K562 (cell line): ENCODE data around the gene GSTM1. TPM values are rescaled to one million over a fixed set of nuclear protein-coding genes. Genes with fewer than 3 reads are reported as not detected.

Source experiments
- BRD4 ChIP-seq: fragments of 200-600 bp; sonication (generic); IDR thresholded peaks from 2 replicates; pipeline ENCODE4 v1.6.1; 2017; ENCODE audit warnings: inconsistent platforms
- CBFB ChIP-seq: sonication (generic); formaldehyde crosslinking; IDR thresholded peaks from 2 replicates; pipeline ENCODE4 v1.4.0; 2020; ENCODE audit warnings: mild to moderate bottlenecking, missing genetic modification reagents
- CEBPB ChIP-seq: fragments of 450-650 bp; IDR thresholded peaks from 2 replicates; pipeline ENCODE4 v1.6.1; 2016; ENCODE audit warnings: missing genetic modification characterization, missing compliant biosample characterization
- ELF1 ChIP-seq: fragments of 200-800 bp; sonication (Bioruptor generic); IDR thresholded peaks from 2 replicates; pipeline ENCODE4 v1.6.1; 2016; ENCODE audit warnings: missing genetic modification characterization, missing compliant biosample characterization
- ESRRA ChIP-seq: fragments of 450-650 bp; IDR thresholded peaks from 2 replicates; pipeline ENCODE4 v1.6.1; 2014; ENCODE audit warnings: low read depth, mild to moderate bottlenecking, moderate library complexity, borderline replicate concordance
- EZH2 ChIP-seq: IDR thresholded peaks from 2 replicates; pipeline ENCODE4 v1.6.1; 2012; ENCODE audit warnings: low read depth, mild to moderate bottlenecking, inconsistent platforms, low read length, borderline replicate concordance
- GATA2 ChIP-seq: sonication (generic); formaldehyde crosslinking; IDR thresholded peaks from 2 replicates; pipeline ENCODE4 v1.4.0; 2020; ENCODE audit warnings: mild to moderate bottlenecking, missing genetic modification reagents
- HDAC6 ChIP-seq: IDR thresholded peaks from 2 replicates; pipeline ENCODE4 v1.6.1; 2012; ENCODE audit warnings: low read depth, mild to moderate bottlenecking, control low read depth, inconsistent platforms, low read length, moderate library complexity
- MAFF ChIP-seq: IDR thresholded peaks from 2 replicates; pipeline ENCODE4 v1.6.1; 2012; ENCODE audit warnings: low read length, improper control_type of control experiment
- MCM3 ChIP-seq: fragments of 450-650 bp; IDR thresholded peaks from 2 replicates; pipeline ENCODE4 v1.6.1; 2016
- NBN ChIP-seq: fragments of 450-650 bp; IDR thresholded peaks from 2 replicates; pipeline ENCODE4 v1.6.1; 2016; ENCODE audit warnings: low read depth, mild to moderate bottlenecking
- NCOA6 ChIP-seq: fragments of 450-650 bp; IDR thresholded peaks from 2 replicates; pipeline ENCODE4 v1.6.1; 2017; ENCODE audit warnings: mild to moderate bottlenecking
- NFRKB ChIP-seq: fragments of 450-650 bp; IDR thresholded peaks from 2 replicates; pipeline ENCODE4 v1.6.1; 2016; ENCODE audit warnings: low read depth
- PML ChIP-seq: IDR thresholded peaks from 2 replicates; pipeline ENCODE4 v1.6.1; 2012; ENCODE audit warnings: low read length, inconsistent platforms
- POLR2H ChIP-seq: IDR thresholded peaks from 2 replicates; pipeline ENCODE4 v1.6.1; 2016; ENCODE audit warnings: missing genetic modification characterization, low read depth, mild to moderate bottlenecking, control low read depth, missing compliant biosample characterization, moderate library complexity
- SAFB2 ChIP-seq: fragments of 200-400 bp; formaldehyde crosslinking; IDR thresholded peaks from 2 replicates; pipeline ENCODE4 v1.6.1; 2018; ENCODE audit warnings: borderline replicate concordance, low read length, low read depth, moderate library complexity; ENCODE audit not compliant: severe bottlenecking
- SREBF2 ChIP-seq: sonication (generic); formaldehyde crosslinking; IDR thresholded peaks from 2 replicates; pipeline ENCODE4 v1.4.0; 2020; ENCODE audit warnings: mild to moderate bottlenecking, missing genetic modification reagents
- TARDBP ChIP-seq: fragments of 450-650 bp; IDR thresholded peaks from 2 replicates; pipeline ENCODE4 v1.6.1; 2016
- THRAP3 ChIP-seq: fragments of 450-650 bp; IDR thresholded peaks from 2 replicates; pipeline ENCODE4 v1.6.1; 2016; ENCODE audit warnings: mild to moderate bottlenecking, inconsistent platforms, borderline replicate concordance
- ZBED1 ChIP-seq: IDR thresholded peaks from 2 replicates; pipeline ENCODE4 v1.6.1; 2014
- ZC3H11A ChIP-seq: IDR thresholded peaks from 2 replicates; pipeline ENCODE4 v1.6.1; 2012; ENCODE audit warnings: low read depth, low read length, improper control_type of control experiment
- ZFP1 ChIP-seq: fragments of 450-650 bp; formaldehyde crosslinking; IDR thresholded peaks from 2 replicates; pipeline ENCODE4 v1.4.0; 2020; ENCODE audit warnings: mild to moderate bottlenecking, mixed read lengths
- ZFPM2 ChIP-seq: fragments of 250-450 bp; sonication (Bioruptor Pico); IDR thresholded peaks from 2 replicates; pipeline ENCODE4 v1.5.1; 2022; ENCODE audit warnings: mild to moderate bottlenecking
- ZNF134 ChIP-seq: fragments of 250-450 bp; sonication (Bioruptor Pico); conservative IDR thresholded peaks from 2 replicates; pipeline ENCODE4 v1.4.0; 2020
- ZNF444 ChIP-seq: fragments of 250-450 bp; sonication (Bioruptor Pico); IDR thresholded peaks from 2 replicates; pipeline ENCODE4 v1.4.0; 2020; ENCODE audit warnings: mild to moderate bottlenecking, moderate library complexity
- ZNF586 ChIP-seq: fragments of 450-650 bp; formaldehyde crosslinking; conservative IDR thresholded peaks from 2 replicates; pipeline ENCODE4 v1.4.0; 2020; ENCODE audit warnings: mild to moderate bottlenecking, moderate library complexity
- polyA plus RNA-seq, 8 experiments: library from polyadenylated mRNA; depleted of rRNA in 4 of 8; stranded (reverse) in 5 of 8; unstranded in 3 of 8; fragments of >200 nt; fragmentation: Nextera tagmentation in 2 of 8; fragmentation: Illumina TruSeq in 1 of 8; extraction: Ambion mirVana in 2 of 8; extraction: Trizol in 1 of 8; gene quantifications; 2 replicates each; pipeline versions ENCODE4 v1.2.1 to v1.2.3, GENCODE V29; 2011 to 2014; ENCODE audit warnings: inconsistent platforms in 1 of 8, missing spikeins in 1 of 8
- total RNA-seq, 7 experiments: library from RNA; depleted of rRNA in 6 of 7; stranded (reverse); fragments of >200 nt in 6 of 7; fragmentation: Illumina TruSeq in 2 of 7; extraction: Trizol in 2 of 7; gene quantifications; 2 replicates each; pipeline versions ENCODE4 v1.2.1 to v1.2.3, GENCODE V29; 2011 to 2021; ENCODE audit warnings: low replicate concordance in 1 of 7
- TF ChIP-seq, protein P1 (sequence below): fragments of 250-450 bp; sonication (Bioruptor Pico); IDR thresholded peaks from 2 replicates; pipeline ENCODE4 v1.8.0; 2022; ENCODE audit warnings: moderate library complexity, mild to moderate bottlenecking, inconsistent platforms
- TF ChIP-seq, protein P2 (sequence below): fragments of 450-650 bp; IDR thresholded peaks from 2 replicates; pipeline ENCODE4 v1.6.1; 2016; ENCODE audit warnings: antibody characterized with exemption
- TF ChIP-seq, protein P3 (sequence below): fragments of 250-450 bp; sonication (Bioruptor Pico); IDR thresholded peaks from 2 replicates; pipeline ENCODE4 v1.5.1; 2021; ENCODE audit warnings: mild to moderate bottlenecking
- TF ChIP-seq, protein P4 (sequence below): fragments of 450-650 bp; IDR thresholded peaks from 2 replicates; pipeline ENCODE4 v1.6.1; 2016; ENCODE audit warnings: low read depth, mild to moderate bottlenecking, moderate library complexity

The GSTM1 gene
- total and polyA plus RNA-seq, 9 of the 15 experiments (the other 6 are each of a cell fraction or from before 2014, with no cell fraction given): not detected

DNA sequence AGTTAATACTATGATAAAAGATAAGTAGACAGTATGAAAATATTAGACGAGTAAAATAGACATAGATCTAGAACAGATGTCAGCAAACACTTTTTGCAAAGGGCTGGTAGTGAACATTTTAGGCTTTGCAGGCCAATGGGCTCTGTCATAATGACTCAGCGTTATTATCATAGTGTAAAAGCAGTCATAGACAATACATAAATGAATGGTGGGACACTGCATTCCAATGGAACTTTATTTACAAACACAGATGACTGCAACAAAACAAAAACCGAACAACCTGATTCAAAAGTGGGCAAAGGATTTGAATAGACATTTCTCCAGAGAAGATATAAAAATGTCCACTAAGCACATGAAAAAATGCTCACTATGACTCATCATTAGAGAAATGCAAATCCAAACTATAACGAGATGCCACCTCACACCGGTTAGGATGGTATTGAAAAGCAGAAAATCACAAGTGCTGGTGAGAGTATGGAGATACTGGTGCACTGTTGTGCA lies 31.8 kb downstream of the GSTM1 start (continued):
- TF ChIP-seq ZC3H11A: no peak
- no peak for TF ChIP-seq HDAC6
- no peak for TF ChIP-seq NBN
- 0 out of 2 replicates have a peak, but pooled peaks have one; percentile 49 for TF ChIP-seq ZFP1 (CRISPR knock-in tag)
- TF ChIP-seq, protein P1, sequence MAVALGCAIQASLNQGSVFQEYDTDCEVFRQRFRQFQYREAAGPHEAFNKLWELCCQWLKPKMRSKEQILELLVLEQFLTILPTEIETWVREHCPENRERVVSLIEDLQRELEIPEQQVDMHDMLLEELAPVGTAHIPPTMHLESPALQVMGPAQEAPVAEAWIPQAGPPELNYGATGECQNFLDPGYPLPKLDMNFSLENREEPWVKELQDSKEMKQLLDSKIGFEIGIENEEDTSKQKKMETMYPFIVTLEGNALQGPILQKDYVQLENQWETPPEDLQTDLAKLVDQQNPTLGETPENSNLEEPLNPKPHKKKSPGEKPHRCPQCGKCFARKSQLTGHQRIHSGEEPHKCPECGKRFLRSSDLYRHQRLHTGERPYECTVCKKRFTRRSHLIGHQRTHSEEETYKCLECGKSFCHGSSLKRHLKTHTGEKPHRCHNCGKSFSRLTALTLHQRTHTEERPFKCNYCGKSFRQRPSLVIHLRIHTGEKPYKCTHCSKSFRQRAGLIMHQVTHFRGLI (CRISPR knock-in tag): no peak
- no peak for TF ChIP-seq NCOA6
- TF ChIP-seq, protein P2, sequence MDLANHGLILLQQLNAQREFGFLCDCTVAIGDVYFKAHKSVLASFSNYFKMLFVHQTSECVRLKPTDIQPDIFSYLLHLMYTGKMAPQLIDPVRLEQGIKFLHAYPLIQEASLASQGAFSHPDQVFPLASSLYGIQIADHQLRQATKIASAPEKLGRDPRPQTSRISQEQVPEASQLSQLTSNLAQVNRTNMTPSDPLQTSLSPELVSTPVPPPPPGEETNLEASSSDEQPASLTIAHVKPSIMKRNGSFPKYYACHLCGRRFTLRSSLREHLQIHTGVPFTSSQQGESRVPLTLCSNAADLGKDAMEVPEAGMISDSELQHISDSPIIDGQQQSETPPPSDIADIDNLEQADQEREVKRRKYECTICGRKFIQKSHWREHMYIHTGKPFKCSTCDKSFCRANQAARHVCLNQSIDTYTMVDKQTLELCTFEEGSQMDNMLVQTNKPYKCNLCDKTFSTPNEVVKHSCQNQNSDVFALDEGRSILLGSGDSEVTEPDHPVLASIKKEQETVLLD: no peak
- no peak for TF ChIP-seq PML
- TF ChIP-seq SREBF2 (CRISPR knock-in tag): no peak
- no peak for TF ChIP-seq CBFB
- no peak for TF ChIP-seq ELF1 (tag)
- no peak for TF ChIP-seq ZNF586 (CRISPR knock-in tag)
- no peak for TF ChIP-seq SAFB2
- TF ChIP-seq, protein P3, sequence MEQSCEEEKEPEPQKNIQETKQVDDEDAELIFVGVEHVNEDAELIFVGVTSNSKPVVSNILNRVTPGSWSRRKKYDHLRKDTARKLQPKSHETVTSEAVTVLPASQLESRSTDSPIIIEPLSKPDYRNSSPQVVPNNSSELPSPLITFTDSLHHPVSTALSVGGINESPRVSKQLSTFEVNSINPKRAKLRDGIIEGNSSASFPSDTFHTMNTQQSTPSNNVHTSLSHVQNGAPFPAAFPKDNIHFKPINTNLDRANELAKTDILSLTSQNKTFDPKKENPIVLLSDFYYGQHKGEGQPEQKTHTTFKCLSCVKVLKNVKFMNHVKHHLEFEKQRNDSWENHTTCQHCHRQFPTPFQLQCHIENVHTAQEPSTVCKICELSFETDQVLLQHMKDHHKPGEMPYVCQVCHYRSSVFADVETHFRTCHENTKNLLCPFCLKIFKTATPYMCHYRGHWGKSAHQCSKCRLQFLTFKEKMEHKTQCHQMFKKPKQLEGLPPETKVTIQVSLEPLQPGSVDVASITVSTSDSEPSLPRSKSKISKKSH: no peak
- no peak for TF ChIP-seq GATA2 (CRISPR knock-in tag)
- TF ChIP-seq TARDBP: no peak
- no peak for TF ChIP-seq ZBED1
- no peak for TF ChIP-seq THRAP3
- TF ChIP-seq ZNF444 (CRISPR knock-in tag): no peak
- no peak for TF ChIP-seq ZNF134 (CRISPR knock-in tag)
- TF ChIP-seq NFRKB: no peak; the same call in 1 of the 2 replicates
- TF ChIP-seq ZFPM2 (CRISPR knock-in tag): no peak
- TF ChIP-seq BRD4: no peak; the same call in 1 of the 2 replicates
- TF ChIP-seq EZH2: no peak
- no peak for TF ChIP-seq MCM3
- TF ChIP-seq, protein P4, sequence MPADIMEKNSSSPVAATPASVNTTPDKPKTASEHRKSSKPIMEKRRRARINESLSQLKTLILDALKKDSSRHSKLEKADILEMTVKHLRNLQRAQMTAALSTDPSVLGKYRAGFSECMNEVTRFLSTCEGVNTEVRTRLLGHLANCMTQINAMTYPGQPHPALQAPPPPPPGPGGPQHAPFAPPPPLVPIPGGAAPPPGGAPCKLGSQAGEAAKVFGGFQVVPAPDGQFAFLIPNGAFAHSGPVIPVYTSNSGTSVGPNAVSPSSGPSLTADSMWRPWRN: no peak
- no peak for TF ChIP-seq CEBPB (tag)
- TF ChIP-seq MAFF: peak; percentile 99
- TF ChIP-seq POLR2H (tag): no peak
- TF ChIP-seq ESRRA: no peak
